HEK293T (cell line): Measurements from ENCODE around the gene MCM9.

Source experiments
- BHLHE40 ChIP-seq: fragments of 450-650 bp; IDR thresholded peaks from 2 replicates; pipeline ENCODE4 v1.6.1; 2016; ENCODE audit warnings: mild to moderate bottlenecking, moderate library complexity, borderline replicate concordance
- ELF4 ChIP-seq: fragments of 450-650 bp; IDR thresholded peaks from 2 replicates; pipeline ENCODE4 v1.6.1; 2017; ENCODE audit warnings: antibody characterized with exemption
- FOXA1 ChIP-seq: fragments of 450-650 bp; IDR thresholded peaks from 2 replicates; pipeline ENCODE4 v1.6.1; 2016; ENCODE audit warnings: mild to moderate bottlenecking

DNA sequence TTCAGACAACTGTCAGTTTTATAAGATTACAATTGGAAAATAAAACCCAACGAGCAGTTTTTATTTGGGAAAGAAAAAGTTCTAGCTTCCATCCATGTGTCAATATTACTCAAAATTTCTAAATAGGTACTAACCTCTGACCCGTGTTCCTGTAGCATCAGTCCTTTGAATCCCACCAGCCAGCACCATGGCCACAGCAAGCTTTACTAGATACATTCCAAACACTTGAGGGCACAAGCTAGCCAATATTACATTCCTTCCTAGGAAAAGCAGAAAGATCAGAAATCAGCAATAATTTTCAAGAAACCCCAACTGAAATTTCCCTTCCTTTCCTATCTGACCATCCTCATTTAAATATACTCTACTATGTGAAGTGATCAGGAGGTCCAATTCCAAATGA is 21.8 kb downstream of the MCM9 start:
- TF ChIP-seq FOXA1 (no peak), ELF4 (no peak), BHLHE40 (no peak)
